ENCODE results near the gene ABCA7.

DNA sequence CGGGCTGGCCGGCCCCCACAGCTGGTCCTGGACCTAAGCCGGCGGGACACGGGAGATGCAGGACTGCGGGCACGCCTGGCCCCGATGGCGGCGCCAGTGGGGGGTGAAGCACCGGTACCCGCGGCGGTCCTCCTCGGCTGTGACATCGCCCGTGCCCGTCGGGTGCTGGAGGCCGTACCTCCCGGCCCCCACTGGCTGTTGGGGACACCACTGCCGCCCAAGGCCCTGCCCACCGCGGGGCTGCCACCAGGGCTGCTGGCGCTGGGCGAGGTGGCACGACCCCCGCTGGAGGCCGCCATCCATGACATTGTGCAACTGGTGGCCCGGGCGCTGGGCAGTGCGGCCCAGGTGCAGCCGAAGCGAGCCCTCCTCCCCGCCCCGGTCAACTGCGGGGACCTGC, 36.6 kb upstream of the ABCA7 start:
- TF ChIP-seq EZH2 (IDR thresholded peaks at IDR 0.05; ENCODE audit: insufficient read depth, poor library complexity, severe bottlenecking), result no peak
- TF ChIP-seq EZH2phosphoT487 (IDR thresholded peaks at IDR 0.05; ENCODE audit: insufficient read depth, low read depth), result no peak
